OCI-LY1 (cell line): Measurements from ENCODE around the gene SEPSECS.

Experiments
- EZH2 ChIP-seq: fragments of 200-600 bp; sonication (generic), shearing (Covaris generic); IDR thresholded peaks from 2 replicates; pipeline ENCODE4 v1.8.0; 2017; ENCODE audit warnings: borderline replicate concordance, mixed run types, mild to moderate bottlenecking, antibody characterized with exemption, low read length, moderate library complexity, mixed read lengths
- TF ChIP-seq, protein P1 (sequence below): fragments of 200-600 bp; sonication (generic), shearing (Covaris generic); IDR thresholded peaks from 2 replicates; pipeline ENCODE4 v1.5.1; 2017; ENCODE audit warnings: mild to moderate bottlenecking, antibody characterized with exemption, low read length, moderate library complexity, mixed read lengths

DNA sequence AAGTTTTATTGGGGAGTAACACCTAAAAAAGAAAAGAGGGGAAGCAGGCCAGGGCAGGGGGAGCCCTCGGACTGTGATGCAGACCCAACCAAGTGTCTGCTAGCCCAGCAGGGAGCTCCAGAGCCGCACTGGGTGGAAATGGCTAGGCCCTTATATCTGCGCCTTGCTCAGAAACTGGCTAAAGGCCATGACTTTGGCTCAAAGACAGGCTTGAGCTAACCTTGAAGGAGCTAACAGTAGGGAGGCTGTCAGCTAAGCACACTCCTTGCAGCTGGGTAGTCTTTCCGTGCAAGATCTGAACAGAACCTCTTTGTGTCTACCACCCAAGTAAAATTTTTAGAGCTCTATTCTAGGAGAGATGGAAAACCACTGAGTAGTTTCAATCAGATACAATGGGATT lies 43.0 kb downstream of the SEPSECS start:
- TF ChIP-seq, protein P1, sequence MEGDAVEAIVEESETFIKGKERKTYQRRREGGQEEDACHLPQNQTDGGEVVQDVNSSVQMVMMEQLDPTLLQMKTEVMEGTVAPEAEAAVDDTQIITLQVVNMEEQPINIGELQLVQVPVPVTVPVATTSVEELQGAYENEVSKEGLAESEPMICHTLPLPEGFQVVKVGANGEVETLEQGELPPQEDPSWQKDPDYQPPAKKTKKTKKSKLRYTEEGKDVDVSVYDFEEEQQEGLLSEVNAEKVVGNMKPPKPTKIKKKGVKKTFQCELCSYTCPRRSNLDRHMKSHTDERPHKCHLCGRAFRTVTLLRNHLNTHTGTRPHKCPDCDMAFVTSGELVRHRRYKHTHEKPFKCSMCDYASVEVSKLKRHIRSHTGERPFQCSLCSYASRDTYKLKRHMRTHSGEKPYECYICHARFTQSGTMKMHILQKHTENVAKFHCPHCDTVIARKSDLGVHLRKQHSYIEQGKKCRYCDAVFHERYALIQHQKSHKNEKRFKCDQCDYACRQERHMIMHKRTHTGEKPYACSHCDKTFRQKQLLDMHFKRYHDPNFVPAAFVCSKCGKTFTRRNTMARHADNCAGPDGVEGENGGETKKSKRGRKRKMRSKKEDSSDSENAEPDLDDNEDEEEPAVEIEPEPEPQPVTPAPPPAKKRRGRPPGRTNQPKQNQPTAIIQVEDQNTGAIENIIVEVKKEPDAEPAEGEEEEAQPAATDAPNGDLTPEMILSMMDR: no peak
- no peak for TF ChIP-seq EZH2
